Endometrium (tissue), 2 donors: Measurements from ENCODE around the gene CRACDL.

Experiments
- FAIRE-seq: peaks from 2 replicates; lab custom pipeline; 2012; peaks lifted over from hg19 to GRCh38; lab: Jason Lieb, UNC
- donor health status: control.
- donor health status: control.

The CRACDL gene

DNA sequence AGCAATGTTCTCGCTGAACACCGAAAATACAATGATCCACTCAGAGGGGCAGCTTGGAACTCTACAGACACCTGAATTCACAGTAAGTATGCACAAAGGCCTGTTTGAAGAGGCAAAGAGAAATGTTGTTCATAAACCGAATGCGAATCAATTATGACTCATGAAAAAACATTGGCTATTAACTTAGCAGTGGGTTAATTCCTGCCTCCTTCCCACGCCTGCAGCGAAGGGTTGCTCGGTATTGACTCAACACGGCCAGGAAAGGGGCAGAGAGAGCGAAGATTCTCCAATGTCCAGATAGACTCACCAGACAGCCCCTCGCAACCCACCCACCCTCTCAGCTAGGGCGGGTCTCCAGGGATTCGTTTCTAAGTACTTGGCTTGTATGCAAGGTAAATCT is 9.4 kb downstream of the CRACDL start:
- no peak for FAIRE-seq

DNA sequence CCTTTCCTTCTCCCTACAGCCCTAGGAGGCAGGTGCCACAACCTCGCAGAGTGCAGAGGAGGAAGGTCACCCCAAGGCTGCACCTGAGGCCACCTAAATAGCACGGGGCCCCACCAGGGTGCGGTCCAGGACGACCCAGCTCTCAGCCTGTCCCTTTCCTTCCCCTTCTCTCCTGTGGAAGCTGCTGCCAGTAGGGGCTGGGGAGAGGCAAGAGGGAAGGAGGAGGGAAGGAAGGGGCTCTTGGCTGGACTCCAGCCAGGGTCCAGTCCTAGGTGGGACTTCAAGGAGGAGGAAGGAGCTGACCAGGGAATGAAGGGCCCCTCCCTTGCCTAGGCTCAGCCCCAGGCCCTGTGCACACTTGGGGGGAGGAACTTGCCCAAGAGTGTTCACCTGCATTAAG is 11.1 kb downstream of the CRACDL start:
- FAIRE-seq = no peak

DNA sequence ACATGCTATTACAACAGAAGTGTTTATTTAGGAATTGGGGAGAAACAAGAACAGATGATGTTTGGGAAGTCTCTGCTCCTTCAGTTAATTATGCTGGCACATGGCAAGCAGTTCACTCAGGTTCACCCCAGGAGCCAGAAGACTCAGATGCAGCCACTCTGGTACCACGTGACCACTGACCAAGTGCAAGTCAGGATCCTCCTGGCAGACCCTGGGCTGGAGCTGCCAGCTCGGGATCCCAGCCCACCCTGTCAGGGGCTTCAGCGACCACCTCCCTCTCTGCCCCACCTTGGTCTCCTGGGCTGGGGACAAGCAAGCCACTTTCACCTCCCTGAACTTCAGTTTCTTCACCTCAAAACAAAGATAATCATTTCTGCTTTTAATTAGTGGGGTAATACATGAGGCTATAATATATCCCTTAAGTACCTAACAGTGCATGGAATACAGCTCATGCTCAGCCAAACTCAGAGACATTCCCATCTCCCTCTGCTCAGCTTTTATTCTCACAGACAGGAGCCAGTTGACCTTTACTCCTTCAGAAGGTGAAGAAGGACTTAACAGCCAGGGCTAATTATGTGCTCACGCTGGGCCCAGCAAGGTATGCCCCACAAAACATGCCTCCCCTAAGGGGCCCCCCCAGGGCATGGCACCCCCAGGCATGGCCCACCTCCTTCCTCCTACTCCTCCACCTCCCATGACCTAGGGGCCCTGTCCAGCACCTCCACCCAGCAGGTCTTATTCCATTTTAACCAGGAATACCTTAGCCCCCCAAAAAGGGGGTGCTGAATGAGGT is 11.8 kb downstream of the CRACDL start:
- no peak for FAIRE-seq

DNA sequence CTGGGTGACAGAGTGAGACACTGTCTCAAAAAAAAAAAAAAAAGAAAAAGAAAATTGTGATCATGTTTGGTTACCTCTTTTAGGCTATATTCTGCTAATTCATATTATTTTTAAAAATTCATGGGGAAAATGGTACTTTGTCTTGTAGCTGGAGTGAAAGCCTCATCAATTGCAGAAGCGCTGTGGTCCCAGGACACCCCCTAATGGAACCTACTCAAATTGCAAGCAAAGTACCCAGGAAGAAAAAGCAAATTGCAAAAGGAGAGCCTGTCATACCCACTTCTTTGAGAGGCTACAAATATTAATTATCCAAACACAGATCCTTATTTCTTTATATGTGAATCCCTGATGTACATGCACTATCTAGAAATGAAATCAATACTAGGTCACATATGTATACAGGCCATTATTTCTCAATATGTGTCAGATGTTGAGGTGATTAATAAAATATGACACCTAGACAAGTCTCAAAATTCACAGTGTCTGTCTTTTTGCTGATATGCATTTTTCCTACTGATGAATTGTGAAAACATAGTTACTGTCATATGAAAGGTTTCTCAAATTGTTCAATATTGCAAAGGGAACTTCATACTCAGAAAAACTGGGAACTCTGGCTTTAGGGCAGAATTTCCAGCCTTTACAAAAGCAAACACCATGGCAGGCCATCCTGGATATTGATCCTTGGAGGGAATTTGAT is 12.6 kb downstream of the CRACDL start:
- no peak for FAIRE-seq

DNA sequence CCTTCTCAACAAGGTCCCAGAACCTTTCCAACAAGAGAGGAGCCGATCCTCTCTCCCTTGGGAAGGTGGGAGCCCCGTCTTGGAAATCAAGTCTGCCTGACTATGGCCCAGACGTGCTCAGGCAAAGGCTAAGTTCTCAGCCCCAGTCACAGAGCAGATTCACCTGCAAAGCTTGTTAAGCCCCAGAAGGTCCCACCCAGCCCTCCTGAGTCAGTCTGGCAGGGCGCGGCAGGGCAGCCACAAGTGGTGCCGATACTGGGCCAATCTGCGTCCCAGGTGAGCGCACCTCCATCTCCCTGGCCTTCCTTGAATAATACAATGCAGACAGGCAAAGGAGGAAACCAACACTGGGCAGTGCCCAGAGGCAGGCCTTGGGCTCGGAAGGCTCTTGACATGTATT is 15.0 kb downstream of the CRACDL start:
- no peak for FAIRE-seq

DNA sequence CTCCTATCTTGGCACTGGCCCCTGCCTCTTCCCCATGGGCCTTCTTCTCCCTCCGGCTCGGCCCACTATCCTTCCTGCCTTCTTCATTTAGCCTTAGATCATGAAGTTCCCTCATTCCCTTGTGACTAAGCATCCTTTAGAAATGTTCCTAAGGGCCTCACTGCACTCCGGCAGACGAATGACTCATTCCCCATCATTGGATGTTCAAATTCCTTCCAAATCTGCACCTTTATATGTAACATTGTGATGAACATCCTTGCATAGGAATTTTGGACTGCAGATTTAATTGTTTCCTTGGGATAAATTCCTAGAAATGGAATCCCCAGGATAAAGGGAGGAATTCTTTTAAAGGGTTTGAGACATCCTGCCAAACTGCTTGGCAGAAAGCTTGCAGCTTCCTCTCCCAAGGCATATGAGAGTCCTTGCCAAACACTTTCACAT is 19.0 kb downstream of the CRACDL start:
- no peak for FAIRE-seq

DNA sequence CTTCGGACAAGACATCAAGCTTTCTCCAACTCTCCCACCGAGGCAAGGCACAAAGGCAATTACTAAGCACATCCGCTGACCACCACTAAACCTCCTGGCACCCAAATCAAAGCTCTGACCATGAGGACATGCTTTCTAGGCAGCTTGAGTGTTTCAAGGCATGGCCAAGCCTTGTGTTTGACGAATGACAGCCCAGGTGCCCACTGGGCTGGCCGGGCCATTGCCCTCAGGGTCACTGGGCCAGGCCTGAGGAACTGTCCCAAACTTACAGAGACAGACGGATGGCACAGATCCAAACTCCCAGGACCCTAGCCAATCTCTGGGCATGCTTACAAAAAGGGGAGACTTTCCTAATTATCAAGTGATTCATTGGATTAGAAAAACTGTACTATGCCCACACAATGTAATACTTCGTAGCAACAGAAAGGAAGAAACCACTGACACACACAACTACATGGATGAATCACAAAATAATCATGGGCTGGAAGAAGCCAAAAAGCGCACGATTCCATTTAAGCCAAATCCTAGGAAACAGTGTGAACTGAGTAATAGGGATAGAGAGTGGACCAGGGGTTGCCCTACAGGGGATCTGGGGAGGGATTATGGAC is 20.2 kb downstream of the CRACDL start:
- FAIRE-seq = no peak

DNA sequence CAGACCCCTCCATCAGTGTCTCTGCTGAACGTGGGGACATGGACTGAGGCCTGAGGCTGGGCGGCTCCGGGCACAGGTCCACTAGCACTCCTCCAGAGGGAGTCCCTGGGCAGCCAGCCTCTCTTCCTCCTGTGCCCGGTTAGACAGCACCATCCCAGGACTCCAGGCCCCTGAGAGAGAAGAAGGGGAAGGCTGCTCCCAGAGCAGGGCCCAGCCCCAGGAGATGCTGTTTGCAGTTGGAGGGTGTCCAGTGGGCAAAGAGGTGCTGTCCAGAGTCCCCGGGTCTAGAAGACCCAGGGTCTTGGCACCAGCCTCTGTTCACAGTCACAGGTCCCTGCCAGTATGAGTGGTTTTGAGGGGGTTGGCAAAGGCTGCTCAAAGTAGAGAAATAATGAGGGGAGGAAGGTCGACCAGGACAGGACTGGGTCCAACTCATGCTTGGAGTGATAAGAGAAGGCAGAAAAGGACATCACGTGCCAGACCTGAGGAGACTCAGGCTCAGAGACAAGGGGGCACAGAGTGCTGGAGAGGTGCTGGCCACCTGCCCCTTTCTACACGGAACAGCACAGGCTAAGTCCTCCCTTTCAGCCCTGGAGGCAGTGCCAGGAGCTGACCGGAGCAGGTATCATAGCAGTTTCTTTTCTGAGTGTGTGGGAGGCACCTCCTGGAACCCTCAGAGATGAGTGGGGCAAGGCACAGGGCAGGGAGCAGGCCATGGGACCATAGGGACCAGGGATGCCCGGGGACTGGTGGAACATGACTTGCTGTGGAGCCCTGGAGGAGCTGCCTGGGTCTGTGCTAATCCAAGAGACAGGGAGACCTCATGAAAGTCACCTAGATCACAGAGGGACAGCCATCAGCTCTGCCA is 21.1 kb downstream of the CRACDL start:
- no peak for FAIRE-seq

DNA sequence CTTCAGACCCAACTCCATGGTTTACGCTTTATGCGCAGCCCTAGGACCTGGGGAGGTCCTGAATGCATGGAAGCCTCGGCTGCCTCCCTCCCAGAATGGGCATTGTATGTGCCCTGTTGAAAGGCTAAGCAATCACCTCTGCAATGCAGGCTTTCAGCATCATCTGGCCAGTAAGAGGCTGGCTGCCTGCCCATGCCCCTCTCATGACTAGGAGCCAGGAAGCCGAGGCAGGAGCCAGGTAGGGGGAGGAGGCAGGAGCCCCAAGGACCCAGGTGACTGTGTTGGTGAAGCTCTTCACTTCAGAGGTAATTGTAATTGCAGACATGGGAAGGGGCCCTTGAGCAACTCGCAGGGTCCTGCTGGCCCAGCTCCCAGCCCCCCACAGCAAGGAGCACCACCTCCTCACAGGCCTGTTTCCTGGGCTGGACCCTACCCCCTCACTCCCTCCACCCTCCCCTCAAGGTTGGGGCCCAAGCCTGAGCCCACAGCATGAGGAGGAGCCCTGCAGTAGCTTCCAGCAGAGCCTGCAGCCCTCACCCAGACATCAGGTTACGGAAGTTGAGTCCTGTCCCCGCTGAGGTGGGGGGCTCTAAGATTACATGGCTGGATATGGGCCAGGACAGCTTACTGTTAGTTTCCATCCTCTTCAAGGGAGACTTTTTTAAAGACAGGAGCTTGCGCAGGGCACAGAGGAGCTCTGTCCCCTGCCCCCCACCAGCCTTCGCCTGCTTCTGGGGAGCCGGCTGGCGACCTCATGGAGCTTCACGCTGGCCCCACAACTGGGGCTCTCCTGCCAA is 21.9 kb downstream of the CRACDL start:
- FAIRE-seq = no peak

DNA sequence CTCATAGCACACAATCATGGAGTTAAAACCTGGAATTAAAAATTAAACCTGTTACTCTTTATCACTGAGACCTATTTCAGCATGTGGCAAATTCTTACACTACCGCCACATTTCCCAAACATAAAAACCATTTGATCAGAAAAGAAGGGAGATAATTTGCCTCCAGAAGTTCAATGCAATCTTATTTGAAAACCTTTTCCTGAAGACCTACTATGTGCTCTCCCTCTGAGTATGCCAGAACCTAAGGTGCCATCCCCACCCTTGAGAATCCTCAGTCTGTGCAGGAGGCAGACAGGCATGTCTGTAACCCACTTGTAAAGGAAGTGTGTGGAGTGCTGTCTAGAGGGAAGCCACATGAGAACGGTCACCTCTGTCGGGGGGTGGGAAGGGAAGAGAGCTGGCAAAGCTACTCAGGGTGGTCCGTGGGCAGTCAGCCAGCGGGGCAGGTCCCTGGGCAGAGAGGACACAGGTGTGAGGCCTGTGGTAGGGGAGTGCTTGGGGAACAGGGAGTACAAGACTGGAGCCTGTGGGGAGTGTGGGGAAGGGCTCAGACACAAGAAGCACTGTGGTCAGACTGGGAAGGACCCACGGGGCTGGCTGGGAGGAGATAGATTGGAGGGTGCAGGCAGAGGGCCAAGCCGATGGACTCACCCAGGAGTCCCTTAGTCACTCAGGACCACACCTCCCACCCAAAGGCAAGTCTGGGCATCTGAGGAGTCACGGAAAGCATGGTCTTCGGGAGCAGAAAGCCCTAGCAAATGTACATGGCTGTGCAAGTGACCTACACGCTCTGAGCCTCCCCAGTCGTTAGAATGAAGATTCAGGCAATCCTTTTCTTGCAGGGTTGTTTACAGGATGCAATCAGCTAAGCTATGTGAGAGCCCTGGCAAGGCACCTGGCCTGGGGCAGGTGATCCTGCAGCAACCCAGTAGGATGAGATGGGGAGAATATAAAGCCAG is 22.8 kb downstream of the CRACDL start:
- FAIRE-seq = no peak

DNA sequence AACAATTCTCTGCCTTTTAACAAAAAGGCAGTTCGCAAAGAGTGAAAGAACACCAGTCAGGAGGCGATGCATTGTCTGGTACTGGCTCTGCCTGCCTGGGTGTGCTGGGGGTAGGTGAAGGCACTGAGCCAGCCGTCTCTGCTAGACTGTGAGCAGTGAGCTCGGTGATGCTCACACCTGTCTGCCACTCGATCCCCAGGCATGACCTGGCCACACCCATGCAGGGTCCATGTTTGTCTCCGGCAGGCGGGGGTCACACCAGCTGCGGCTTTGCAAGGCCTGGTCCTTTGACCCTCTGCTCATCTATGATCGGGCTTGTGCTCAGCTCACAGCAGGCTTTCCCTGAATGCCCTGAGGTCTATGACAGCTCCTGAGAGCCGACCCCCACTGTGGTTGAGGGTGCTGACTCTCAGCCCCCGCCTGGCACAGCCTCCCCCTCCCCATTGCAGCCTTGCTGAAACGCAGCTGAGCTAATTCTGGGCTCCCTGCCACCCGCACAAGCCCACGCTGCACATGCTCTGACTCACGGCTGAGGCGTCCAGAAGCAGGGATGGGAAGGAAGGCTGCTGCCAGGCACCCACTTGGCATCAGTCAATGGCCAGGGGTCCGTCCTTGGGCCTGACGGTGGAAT is 23.7 kb downstream of the CRACDL start:
- no peak for FAIRE-seq

DNA sequence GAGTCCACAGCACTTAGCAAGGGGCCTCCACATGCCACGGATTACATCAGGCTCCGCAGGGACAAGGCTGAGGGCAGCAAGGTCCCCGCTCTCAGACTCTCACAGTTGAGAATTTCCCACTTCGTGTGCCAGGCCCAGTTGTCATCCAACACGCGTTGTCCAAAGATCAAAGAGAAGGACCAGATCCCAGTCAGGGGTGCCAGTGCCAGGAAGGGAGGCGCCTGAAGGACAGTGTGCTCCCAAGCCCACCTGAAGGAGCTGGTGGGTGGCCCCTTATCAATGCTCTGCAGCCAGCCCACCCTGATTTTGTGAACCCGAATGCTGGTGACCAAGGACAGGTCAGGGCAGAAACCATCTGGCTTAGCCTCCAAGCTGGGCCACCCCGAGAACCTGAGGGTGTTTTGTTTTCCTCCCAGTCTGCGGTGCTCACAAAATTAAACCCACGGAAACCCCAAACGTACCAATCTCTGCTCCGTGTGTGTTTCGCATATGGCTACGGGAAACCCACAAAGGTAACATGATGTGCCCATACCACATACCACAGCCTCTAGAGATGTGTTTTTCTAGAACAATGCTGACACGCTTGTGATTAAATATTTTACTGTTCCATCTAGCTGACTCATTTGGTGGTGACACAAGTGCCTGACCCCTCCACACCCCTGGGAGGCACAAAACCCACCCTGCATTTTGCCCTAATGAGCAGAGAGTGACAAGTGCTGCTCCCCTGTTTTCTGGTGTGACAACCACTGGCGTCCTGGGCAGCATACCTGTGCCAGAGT is 24.5 kb downstream of the CRACDL start:
- FAIRE-seq = no peak

DNA sequence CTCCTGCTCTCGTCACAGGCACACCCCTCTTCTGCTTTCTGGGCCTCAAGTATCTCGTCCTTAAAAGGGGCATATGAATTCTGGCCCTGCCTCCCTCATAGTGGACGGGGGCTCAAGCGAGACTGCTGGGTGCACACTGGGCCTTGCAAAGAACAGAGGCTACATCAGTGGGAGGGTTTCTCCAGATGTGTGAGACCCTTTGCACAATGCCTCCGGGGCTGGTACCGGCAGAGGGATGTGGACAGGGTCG is 25.0 kb downstream of the CRACDL start:
- FAIRE-seq = no peak

DNA sequence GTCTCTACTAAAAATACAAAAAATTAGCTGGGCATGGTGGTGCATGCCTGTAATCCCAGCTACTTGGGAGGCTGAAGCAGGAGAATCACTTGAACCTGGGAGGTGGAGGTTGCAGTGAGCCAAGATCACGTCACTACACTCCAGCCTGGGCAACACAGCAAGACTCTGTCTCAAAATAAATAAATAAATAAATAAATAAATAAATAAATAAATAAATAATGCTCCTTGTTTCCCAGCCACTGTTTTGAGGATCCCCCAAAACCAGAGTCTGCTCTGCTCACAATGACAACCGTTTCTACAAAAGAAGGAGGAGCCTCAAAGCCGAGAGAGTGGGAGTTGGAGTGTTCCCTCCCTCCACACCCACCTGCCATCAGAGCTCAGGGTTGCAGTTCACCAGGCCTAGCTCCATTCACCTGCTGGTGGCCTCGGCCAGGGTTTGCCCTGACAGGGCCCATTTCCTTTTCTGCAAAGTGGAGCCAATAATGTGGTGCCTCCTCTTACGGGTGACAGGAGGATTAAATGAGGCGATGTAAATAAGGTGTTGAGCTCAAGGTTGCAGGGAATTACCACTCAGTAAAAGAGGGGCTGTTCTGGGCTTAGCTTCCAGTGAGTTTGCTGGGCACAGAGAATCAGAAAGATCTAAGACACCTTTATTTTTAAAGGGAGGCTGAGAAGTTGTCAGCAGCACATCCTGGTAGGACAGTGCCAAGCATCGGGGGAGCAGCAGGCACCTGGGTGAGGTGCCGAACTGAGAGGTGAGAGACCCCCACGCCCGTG is 25.5 kb downstream of the CRACDL start:
- no peak for FAIRE-seq

DNA sequence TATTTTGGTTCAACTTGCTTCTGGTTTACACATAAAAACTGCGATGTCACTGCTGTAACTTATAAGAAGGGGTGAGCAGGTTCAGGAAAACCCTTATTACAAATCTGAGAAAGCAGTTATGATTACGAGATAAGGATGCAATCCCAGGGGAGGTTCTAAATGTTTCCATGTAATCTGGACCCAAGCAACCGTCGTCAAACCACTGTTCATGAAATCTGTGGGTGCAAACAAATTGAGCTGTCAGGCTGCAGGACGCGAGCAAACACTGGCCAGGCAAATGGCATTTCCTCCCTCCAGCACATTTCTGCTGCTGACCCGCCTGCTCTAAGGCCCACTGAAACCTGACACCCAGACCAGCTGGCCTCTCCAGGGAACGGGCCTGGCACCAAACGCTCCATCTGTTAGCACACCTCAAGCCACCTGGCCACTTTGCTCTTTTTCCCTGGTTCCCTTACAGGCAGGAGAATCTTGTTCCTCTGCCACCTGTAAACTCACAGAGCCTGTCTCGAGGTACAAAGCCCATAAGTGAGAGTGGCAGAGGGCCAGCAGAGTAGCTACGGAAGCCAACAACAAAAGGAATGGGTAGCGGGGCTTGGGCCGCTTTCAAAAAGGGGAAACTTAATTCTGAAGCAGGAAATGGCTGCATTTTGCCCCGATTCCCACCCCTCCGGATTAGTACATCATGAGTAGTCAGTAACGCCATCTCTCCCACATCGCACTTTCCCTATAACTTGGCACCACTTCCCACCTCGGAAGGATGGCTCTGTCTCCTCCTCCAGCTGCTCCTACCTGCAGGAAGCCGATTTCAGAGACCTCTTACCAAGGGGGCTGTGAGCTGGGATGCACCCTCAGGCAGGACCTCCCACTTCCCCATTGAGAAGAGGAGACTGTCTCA is 26.5 kb downstream of the CRACDL start:
- FAIRE-seq = no peak

DNA sequence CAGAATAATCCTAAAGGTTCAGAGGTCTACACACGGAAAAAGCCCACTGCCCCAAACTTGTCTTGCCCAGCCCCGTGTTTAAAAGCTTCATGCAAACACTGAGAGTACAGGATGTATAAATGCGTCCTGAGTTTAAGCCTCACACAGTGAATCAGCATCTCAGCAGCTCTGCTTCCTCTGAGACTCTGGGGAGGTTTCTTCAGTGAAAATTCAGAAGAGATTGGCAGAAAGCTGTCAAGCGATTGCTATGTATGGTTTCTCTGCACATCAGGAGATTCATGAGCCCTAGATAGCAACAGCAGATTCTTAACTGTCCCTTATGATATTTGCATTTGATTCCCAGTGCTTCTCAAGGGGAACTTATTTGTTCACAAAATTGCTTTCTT is 27.1 kb downstream of the CRACDL start:
- no peak for FAIRE-seq
